ENCODE results near the gene WRAP53.

Gene WRAP53

GRCh38 chr17:7745748-7746470, 57.6 kb downstream of the WRAP53 start:
- peak; percentile 52 for DNase-seq (ENCODE audit: low spot score)

- DNase-seq (ENCODE audit: low spot score), result no peak
Observed at GRCh38 chr17:7747635-7748071, 59.4 kb downstream of the WRAP53 start.

- DNase-seq (ENCODE audit: low spot score), result no peak
Observed at GRCh38 chr17:7748076-7748775, 59.9 kb downstream of the WRAP53 start.

GRCh38 chr17:7750321-7750821, 62.1 kb downstream of the WRAP53 start:
- peak; percentile 22 for DNase-seq (ENCODE audit: low spot score)

Data from LoVo (cell line).